GM19025 (cell line): Measurements from ENCODE around the gene PDGFA.

Source experiments
- ATAC-seq: cut with Tn5 transposase; IDR thresholded peaks from one replicate; pipeline ENCODE4 v1.9.1; 2021; ENCODE audit warnings: mild to moderate bottlenecking, low read depth, moderate library complexity; ENCODE audit not compliant: unreplicated experiment

PDGFA gene

GRCh38 chr7:538764-539685, 19.4 kb upstream of the PDGFA start:
- no peak for ATAC-seq

DNA sequence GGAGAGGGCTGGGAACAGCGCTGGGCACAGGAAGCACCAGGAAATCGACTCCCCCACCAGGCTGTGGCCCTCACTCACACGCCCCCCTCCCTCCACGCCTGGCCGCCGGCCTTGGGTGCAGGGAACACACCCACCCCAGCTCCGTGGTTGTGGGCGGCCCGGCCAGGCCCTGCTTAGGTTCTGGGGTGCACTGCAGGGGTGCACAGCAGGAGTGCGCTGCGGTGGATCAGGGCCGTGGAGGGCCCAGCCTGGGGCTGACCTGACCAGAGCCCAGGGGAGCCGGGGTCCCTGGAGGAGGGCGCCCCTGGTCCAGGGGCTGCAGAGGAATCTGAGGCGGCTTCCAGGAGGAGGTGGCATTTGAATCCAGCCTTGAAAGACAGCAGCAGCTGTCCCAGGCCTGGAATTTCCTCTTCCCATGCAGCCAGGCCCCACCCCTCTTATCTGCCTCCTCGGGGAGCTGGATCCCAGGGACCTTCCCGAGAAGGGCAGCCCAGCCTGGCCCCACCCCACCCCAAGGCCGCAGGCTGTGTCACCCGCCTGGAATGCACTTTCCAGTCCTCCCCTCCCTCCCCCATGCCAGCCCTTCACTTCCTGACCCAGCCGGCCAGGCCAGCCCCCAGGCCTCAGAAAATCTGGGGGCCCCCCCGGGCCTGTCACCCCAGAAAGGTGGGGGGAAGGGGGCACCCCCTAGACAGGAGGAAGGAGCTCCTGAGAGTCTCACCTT, 18.4 kb upstream of the PDGFA start:
- no peak for ATAC-seq

DNA sequence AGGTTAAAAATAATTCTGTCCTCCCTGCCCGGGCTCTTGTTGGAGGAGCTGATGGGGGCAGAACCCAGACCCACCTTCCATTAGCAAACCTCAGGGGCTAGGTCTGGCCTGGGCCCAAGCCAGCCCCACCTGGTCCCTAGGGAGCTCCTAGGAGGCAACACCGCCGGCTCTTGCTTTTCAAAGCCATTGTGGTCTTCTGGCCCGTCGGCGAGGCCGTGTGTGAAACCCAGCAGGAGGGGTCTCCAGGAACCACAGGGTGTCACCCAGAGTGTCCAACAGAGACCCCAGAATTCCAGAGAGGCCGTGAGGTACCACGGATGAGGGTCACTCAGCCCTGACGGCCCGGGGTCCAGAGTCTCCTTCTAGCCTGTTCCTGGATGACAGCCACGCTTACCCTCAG, 16.6 kb upstream of the PDGFA start:
- ATAC-seq = no peak

DNA sequence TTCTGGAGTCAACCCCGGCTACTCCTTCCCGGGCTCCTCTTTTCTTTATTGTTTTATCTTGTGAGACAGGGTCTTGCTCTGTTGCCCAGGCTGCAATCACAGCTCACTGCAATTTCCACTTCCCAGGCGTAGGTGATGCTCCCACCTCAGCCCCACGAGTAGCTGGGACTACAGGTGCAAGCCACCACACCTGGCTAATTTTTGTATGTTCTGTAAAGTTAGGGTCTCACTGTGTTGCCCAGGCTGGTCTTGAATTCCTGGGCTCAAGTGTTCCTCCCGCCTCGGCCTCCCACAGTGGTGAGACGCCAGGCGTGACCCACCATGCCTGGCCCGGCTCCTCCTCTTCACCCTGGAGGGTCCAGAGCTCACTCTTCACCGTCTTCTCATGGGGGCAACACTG, 15.3 kb upstream of the PDGFA start:
- ATAC-seq = no peak

DNA sequence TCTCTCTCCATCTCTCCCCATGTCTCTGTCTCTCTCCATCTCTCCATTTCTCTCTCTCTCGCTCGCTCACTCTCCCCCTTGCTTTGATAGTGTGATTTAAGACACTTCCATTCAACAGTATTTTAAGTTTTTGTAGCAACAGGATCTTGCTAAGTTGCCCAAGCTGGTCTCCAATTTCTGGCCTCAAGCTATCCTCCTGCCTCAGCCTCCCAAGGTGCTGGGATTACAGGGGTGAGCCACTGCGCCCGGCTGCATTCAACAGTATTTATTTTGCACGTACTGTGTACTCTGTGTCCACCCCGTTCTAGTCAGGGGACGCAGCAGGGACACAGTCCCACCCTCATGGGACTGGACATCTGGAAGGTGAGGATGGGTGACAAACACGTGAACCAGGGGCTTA, 14.4 kb upstream of the PDGFA start:
- no peak for ATAC-seq

GRCh38 chr7:533266-533665, 13.6 kb upstream of the PDGFA start:
- ATAC-seq = no peak

- no peak for ATAC-seq
Observed at GRCh38 chr7:532379-533143, 12.9 kb upstream of the PDGFA start.

DNA sequence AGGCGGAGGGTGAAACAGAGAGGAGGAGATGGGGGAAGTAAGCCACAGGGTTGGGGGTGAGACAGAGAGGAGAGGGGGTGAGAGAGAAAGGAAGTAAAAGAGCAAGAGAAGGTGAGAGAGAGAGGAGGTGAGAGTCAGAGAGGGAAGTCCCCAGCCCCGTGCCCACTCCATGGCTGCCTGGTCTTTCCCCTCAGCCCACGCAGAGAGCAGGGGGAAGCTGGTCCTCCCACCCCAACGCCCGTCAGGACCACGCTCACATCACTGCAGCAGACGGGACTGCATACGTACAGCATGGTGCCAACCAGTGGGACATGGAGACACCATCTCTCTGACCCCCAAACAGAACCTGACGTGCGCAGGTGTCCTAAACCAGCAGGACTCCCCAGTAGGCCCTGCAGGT, 12.1 kb upstream of the PDGFA start:
- no peak for ATAC-seq

DNA sequence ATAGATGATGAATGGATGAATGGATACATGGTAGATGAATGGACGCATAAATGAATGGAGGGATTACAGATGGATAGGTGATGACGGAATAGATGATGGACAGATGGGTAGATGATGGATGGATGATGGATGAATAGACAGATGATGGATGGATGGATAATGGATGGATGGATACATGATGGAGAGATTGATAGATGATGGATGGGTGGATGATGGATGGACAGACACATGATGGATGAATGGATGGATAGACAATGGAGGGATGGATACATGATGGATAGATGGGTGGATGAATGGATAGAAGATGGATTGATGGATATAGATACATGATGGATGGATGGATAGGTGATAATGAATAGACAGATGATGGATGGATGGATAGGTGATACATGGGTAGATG, 8.8 kb upstream of the PDGFA start:
- ATAC-seq = no peak

- no peak for ATAC-seq
Observed at GRCh38 chr7:527723-528122, 8.1 kb upstream of the PDGFA start.

GRCh38 chr7:526460-527034, 6.9 kb upstream of the PDGFA start:
- no peak for ATAC-seq

GRCh38 chr7:525740-526139, 6.1 kb upstream of the PDGFA start:
- ATAC-seq = no peak

DNA sequence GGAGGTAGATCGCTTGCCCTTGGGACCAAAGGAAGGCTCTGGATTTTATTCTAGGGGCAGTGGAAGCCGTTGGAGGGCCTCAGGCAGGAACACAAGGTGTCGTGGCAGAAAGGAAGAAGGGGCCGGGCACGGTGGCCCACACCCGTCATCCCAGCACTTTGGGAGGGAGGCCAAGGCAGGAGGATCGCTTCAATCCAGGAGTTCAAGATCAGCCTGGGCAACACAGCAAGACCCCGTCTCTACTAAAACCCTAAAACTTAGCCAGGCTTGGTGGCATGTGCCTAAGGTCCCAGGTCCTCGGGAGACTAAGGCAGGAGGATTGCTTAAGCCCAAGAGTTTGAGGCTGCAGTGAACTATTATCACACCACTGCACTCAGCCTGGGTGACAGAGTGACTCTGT, 5.2 kb upstream of the PDGFA start:
- no peak for ATAC-seq

GRCh38 chr7:523347-524336, 4.0 kb upstream of the PDGFA start:
- no peak for ATAC-seq

- ATAC-seq = no peak
Observed at GRCh38 chr7:522951-523314, 3.3 kb upstream of the PDGFA start.

DNA sequence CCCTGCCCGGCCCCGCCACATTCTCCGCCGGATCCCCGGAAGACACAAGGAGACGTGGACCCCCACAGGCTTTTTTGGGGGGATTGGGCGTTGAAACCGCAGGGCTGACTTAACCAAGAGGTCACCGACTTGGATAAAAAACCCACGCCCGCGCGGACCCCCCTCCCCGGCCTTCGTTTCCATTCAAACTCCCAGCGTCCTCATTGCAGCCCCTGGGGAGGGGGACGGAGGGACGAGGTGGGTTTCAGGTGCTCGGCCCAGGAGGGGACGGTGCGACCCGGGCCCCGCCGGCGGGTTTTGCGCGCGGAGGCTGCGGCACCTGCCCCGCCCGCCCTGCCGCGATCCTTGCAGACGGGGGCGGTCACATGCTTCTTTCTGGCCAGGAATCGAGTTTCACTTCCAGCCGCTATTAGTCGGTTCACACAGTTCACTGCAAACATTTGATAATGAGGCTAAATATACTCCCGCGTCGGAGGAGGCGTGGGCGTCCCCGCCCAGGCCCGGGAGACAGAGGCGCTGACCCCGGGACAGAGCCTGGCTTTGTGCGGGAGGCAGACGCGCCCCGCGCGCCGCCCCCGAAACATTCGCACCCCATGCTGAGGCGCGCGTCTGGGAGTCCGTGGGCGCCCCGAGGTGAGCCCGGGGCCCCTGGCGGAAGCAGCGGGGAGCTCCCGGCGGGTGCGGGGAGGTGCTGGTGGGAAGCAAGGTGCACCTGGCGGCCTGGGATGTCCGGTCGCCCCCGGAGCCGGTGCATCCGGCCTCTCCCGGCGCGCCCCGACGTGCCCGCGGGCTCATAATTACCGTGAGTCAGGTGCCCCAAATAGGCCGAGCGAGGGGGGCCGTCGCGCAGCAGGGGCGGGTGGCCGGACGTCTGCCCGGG, 2.7 kb upstream of the PDGFA start:
- ATAC-seq = no peak

- no peak for ATAC-seq
Observed at GRCh38 chr7:521221-522070, 1.8 kb upstream of the PDGFA start.
